ENCODE data around the gene TMEM161A. TPM values are rescaled to one million over a fixed set of nuclear protein-coding genes. Genes with fewer than 3 reads are reported as not detected.

Gene TMEM161A
- total and polyA plus RNA-seq, 2 of the 13 experiments (the other 11 are each of a cell fraction or from before 2014, with no cell fraction given), result 25.9 to 31.4 TPM

DNA sequence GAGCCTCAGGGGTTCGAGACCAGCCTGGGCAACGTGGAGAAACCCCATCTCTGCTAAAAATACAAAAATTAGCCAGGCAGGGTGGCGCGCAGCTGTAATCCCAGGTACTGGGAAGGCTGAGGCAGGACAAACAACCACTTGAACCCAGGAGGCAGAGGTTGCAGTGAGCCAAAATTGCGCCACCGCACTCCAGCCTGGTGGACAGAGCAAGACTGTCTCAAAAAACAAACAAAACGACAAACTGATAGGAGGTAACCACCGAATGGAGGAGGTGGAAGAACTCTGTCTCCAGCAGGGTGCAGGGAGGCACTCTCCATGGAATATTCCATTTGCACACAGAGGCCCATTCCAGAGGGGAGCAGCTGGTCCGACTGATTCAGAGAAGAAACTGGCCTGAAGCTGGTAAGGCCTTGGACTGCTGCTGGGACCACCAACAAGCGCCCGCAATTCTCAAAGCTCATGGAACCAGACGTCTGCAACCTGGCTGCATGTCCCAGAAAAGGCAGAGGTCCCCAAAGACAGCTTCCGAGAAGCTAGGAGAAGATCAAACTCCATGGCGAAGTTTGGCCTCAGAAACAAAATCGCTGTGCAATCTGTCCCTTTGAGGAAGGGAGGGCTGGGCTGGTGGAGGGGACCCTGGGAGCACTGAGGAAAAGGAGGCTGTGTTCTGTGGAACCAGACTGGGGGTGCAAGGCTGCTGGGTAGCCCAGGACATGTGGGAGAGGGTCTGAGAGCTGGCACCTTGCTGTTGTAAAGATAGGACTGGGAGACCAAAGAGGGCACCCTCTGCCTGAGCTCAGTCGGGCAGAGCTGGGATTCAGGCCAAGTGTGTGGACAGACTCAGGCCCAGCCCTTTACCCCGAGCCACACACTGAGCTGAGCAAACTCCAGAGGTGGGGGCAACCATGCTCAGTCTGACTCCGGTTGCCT is 39.3 kb downstream of the TMEM161A start (continued):
- TF ChIP-seq ZMYM4 (CRISPR knock-in tag; IDR thresholded peaks at IDR 0.05) (no peak; the same call in 1 of the 2 replicates), ZNF772 (CRISPR knock-in tag; IDR thresholded peaks at IDR 0.05) (peak; percentile 70), ZNF776 (CRISPR knock-in tag; IDR thresholded peaks at IDR 0.05) (peak; percentile 43; the same call in 1 of the 2 replicates), RORA (CRISPR knock-in tag; IDR thresholded peaks at IDR 0.05) (no peak), TOPORS (CRISPR knock-in tag; IDR thresholded peaks at IDR 0.05) (no peak), FOXK1 (CRISPR knock-in tag; IDR thresholded peaks at IDR 0.05; ENCODE audit: borderline replicate concordance, low read depth) (0 out of 2 replicates have a peak, but pooled peaks have one; percentile 63), ZNF672 (CRISPR knock-in tag; IDR thresholded peaks at IDR 0.05) (no peak), ZNF317 (CRISPR knock-in tag; IDR thresholded peaks at IDR 0.05) (peak; percentile 66), HNF4A (CRISPR knock-in tag; IDR thresholded peaks at IDR 0.05) (peak; percentile 88), ZNF530 (CRISPR knock-in tag; IDR thresholded peaks at IDR 0.05; ENCODE audit: low read depth) (no peak), MED8 (CRISPR knock-in tag; IDR thresholded peaks at IDR 0.05; ENCODE audit: insufficient replicate concordance) (peak; percentile 74), EHMT2 (IDR thresholded peaks at IDR 0.05; ENCODE audit: borderline replicate concordance, low read depth, low read length) (no peak), RBAK (CRISPR knock-in tag; IDR thresholded peaks at IDR 0.05) (no peak), ZNF678 (CRISPR knock-in tag; IDR thresholded peaks at IDR 0.05) (no peak), ZNF256 (CRISPR knock-in tag; conservative IDR thresholded peaks at IDR 0.05) (no peak), HMG20A (CRISPR knock-in tag; IDR thresholded peaks at IDR 0.05; ENCODE audit: borderline replicate concordance) (peak; percentile 57; the same call in 1 of the 2 replicates), ADNP (CRISPR knock-in tag; IDR thresholded peaks at IDR 0.05) (peak; percentile 81; the same call in 1 of the 2 replicates), ZNF143 (CRISPR knock-in tag; IDR thresholded peaks at IDR 0.05) (no peak)
- TF ChIP-seq, protein P1, sequence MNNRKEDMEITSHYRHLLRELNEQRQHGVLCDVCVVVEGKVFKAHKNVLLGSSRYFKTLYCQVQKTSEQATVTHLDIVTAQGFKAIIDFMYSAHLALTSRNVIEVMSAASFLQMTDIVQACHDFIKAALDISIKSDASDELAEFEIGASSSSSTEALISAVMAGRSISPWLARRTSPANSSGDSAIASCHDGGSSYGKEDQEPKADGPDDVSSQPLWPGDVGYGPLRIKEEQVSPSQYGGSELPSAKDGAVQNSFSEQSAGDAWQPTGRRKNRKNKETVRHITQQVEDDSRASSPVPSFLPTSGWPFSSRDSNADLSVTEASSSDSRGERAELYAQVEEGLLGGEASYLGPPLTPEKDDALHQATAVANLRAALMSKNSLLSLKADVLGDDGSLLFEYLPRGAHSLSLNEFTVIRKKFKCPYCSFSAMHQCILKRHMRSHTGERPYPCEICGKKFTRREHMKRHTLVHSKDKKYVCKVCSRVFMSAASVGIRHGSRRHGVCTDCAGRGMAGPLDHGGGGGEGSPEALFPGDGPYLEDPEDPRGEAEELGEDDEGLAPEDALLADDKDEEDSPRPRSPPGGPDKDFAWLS (CRISPR knock-in tag; IDR thresholded peaks at IDR 0.05; ENCODE audit: borderline replicate concordance), result no peak
- TF ChIP-seq, protein P2, sequence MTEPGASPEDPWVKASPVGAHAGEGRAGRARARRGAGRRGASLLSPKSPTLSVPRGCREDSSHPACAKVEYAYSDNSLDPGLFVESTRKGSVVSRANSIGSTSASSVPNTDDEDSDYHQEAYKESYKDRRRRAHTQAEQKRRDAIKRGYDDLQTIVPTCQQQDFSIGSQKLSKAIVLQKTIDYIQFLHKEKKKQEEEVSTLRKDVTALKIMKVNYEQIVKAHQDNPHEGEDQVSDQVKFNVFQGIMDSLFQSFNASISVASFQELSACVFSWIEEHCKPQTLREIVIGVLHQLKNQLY (CRISPR knock-in tag; IDR thresholded peaks at IDR 0.05), result peak; percentile 76
- TF ChIP-seq, protein P3, sequence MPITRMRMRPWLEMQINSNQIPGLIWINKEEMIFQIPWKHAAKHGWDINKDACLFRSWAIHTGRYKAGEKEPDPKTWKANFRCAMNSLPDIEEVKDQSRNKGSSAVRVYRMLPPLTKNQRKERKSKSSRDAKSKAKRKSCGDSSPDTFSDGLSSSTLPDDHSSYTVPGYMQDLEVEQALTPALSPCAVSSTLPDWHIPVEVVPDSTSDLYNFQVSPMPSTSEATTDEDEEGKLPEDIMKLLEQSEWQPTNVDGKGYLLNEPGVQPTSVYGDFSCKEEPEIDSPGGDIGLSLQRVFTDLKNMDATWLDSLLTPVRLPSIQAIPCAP (CRISPR knock-in tag; IDR thresholded peaks at IDR 0.05; ENCODE audit: low read depth), result no peak
- TF ChIP-seq, protein P4, sequence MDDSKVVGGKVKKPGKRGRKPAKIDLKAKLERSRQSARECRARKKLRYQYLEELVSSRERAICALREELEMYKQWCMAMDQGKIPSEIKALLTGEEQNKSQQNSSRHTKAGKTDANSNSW (CRISPR knock-in tag; IDR thresholded peaks at IDR 0.05; ENCODE audit: borderline replicate concordance), result no peak
- TF ChIP-seq, protein P5, sequence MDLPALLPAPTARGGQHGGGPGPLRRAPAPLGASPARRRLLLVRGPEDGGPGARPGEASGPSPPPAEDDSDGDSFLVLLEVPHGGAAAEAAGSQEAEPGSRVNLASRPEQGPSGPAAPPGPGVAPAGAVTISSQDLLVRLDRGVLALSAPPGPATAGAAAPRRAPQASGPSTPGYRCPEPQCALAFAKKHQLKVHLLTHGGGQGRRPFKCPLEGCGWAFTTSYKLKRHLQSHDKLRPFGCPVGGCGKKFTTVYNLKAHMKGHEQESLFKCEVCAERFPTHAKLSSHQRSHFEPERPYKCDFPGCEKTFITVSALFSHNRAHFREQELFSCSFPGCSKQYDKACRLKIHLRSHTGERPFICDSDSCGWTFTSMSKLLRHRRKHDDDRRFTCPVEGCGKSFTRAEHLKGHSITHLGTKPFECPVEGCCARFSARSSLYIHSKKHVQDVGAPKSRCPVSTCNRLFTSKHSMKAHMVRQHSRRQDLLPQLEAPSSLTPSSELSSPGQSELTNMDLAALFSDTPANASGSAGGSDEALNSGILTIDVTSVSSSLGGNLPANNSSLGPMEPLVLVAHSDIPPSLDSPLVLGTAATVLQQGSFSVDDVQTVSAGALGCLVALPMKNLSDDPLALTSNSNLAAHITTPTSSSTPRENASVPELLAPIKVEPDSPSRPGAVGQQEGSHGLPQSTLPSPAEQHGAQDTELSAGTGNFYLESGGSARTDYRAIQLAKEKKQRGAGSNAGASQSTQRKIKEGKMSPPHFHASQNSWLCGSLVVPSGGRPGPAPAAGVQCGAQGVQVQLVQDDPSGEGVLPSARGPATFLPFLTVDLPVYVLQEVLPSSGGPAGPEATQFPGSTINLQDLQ (CRISPR knock-in tag; IDR thresholded peaks at IDR 0.05), result no peak; the same call in 1 of the 2 replicates
